Measurements from ENCODE around the gene ZNF431.
"Not testable (repeated sequence)": the region's sequence is repeated elsewhere in the genome, so short reads cannot be mapped to it uniquely, and the experiment has no call there.

GRCh38 chr19:21236751-21237150 is 94.9 kb downstream of the ZNF431 start:
- not testable (repeated sequence) for TF ChIP-seq CTCF, POLR2A (IDR thresholded peaks at IDR 0.05)
